GM12878 (cell line): ENCODE data around the gene ATG5. TPM values are rescaled to one million over a fixed set of nuclear protein-coding genes. Genes with fewer than 3 reads are reported as not detected.
"Not testable (repeated sequence)": the region's sequence is repeated elsewhere in the genome, so short reads cannot be mapped to it uniquely, and the experiment has no call there.

Source experiments
- ATAC-seq: fragments of 200-7000 bp; cut with Tn5 transposase; 3 replicates; pipeline ENCODE4 v1.9.1; 2020; ENCODE audit warnings: mild to moderate bottlenecking, moderate library complexity
- BruUV-seq: library from RNA; stranded (reverse); fragments of 400-500 nt; replicated peaks from 2 replicates; lab custom pipeline; 2021; lab: Mats Ljungman, UMichigan
- CTCF ChIA-PET: fragments of 300-600 bp; sonication (Branson Sonifier 250); formaldehyde crosslinking; extraction: SDS; loops from one replicate; lab custom pipeline; 2021; ENCODE audit warnings: inconsistent platforms; lab: Yijun Ruan, JAX
- POLR2A ChIA-PET: fragments of 350-600 bp; formaldehyde crosslinking; extraction: SDS; loops from one replicate; lab custom pipeline; 2021; ENCODE audit warnings: inconsistent platforms; lab: Charles Lee
- RAD21 ChIA-PET: fragments of 300-600 bp; sonication (Branson Sonifier 250); formaldehyde crosslinking; loops from one replicate; lab custom pipeline; 2023; ENCODE audit warnings: antibody characterized with exemption; ENCODE audit not compliant: unreplicated experiment; lab: Charles Lee
- SMC1A ChIA-PET: fragments of 300-600 bp; sonication (Branson Sonifier 250); formaldehyde crosslinking; loops from one replicate; lab custom pipeline; 2023; ENCODE audit not compliant: unreplicated experiment, uncharacterized antibody; lab: Charles Lee
- DNase-seq: peaks from one replicate; pipeline ENCODE4 v3.0.0-alpha.2; 2011; ENCODE audit warnings: low read depth, low spot score
- FAIRE-seq: peaks from 3 replicates; lab custom pipeline; 2011; peaks lifted over from hg19 to GRCh38; lab: Jason Lieb, UNC
- H2AFZ ChIP-seq: 2 replicates; pipeline ENCODE4 v1.6.0; 2011; ENCODE audit warnings: low read depth, low read length, control low read depth; ENCODE audit not compliant: control insufficient read depth
- H3K27ac ChIP-seq: 2 replicates; pipeline ENCODE4 v1.5.1; 2011; ENCODE audit warnings: control low read depth; ENCODE audit not compliant: control insufficient read depth, insufficient read depth
- H3K27me3 ChIP-seq, 2 experiments: replicated peaks in 1 of 2; 2 replicates each; pipeline versions ENCODE4 v1.6.0 to v1.6.1; 2011; ENCODE audit warnings: low read length in 1 of 2; ENCODE audit not compliant: control insufficient read depth in 2 of 2, insufficient read depth in 2 of 2
- H3K36me3 ChIP-seq, 2 experiments: 2 replicates each; pipeline ENCODE4 v1.5.1; 2011; ENCODE audit warnings: low read length in 1 of 2; ENCODE audit not compliant: control insufficient read depth in 2 of 2, insufficient read depth in 2 of 2
- H3K4me1 ChIP-seq: 2 replicates; pipeline ENCODE4 v1.6.1; 2011; ENCODE audit warnings: mild to moderate bottlenecking, low read length, moderate library complexity, mixed read lengths; ENCODE audit not compliant: control insufficient read depth, insufficient read depth
- H3K4me2 ChIP-seq: 2 replicates; pipeline ENCODE4 v1.6.0; 2011; ENCODE audit warnings: control low read depth; ENCODE audit not compliant: control insufficient read depth, insufficient read depth
- H3K4me3 ChIP-seq: fragments of 200-600 bp; sonication (generic); 2 replicates; pipeline ENCODE4 v1.5.1; 2016
- H3K79me2 ChIP-seq: 2 replicates; pipeline ENCODE4 v1.6.0; 2011; ENCODE audit warnings: low read length; ENCODE audit not compliant: control insufficient read depth, insufficient read depth
- H3K9ac ChIP-seq: 2 replicates; pipeline ENCODE4 v1.8.0; 2011; ENCODE audit warnings: low read length, control low read depth, mixed read lengths; ENCODE audit not compliant: control insufficient read depth, insufficient read depth
- H3K9me3 ChIP-seq: replicated peaks from 3 replicates; pipeline ENCODE4 v1.5.1; 2011; ENCODE audit warnings: mild to moderate bottlenecking, low read length; ENCODE audit not compliant: control insufficient read depth, insufficient read depth
- H4K20me1 ChIP-seq: 2 replicates; pipeline ENCODE4 v1.6.0; 2011; ENCODE audit not compliant: control insufficient read depth, insufficient read depth
- BCL11A ChIP-seq: IDR thresholded peaks from 2 replicates; pipeline ENCODE4 v1.6.1; 2011; ENCODE audit warnings: low read depth, low read length
- BHLHE40 ChIP-seq, 2 experiments: fragments of 450-650 bp in 1 of 2; IDR thresholded peaks; 2 replicates each; pipeline ENCODE4 v1.6.1; 2011 to 2017; ENCODE audit warnings: low read depth in 2 of 2, borderline replicate concordance in 1 of 2, improper control_type of control experiment in 1 of 2, low read length in 1 of 2, mild to moderate bottlenecking in 1 of 2
- CREM ChIP-seq: IDR thresholded peaks from 2 replicates; pipeline ENCODE4 v1.6.1; 2014; ENCODE audit warnings: antibody characterized with exemption, low read depth
- FOXM1 ChIP-seq: IDR thresholded peaks from 2 replicates; pipeline ENCODE4 v1.6.1; 2012; ENCODE audit warnings: low read depth, mild to moderate bottlenecking, inconsistent platforms, low read length, moderate library complexity
- GABPA ChIP-seq: IDR thresholded peaks from 2 replicates; pipeline ENCODE4 v1.6.1; 2014; ENCODE audit warnings: antibody characterized with exemption, low read depth, mild to moderate bottlenecking, inconsistent platforms
- POLR2A ChIP-seq: IDR thresholded peaks from 2 replicates; pipeline ENCODE4 v1.6.1; 2011; ENCODE audit warnings: low read depth, mild to moderate bottlenecking, low read length
- WGBS: methylation state at CpG from one replicate; pipeline ENCODE4 v1.1.6; 2016; ENCODE audit warnings: low lambda C conversion rate; ENCODE audit not compliant: insufficient replicate concordance, insufficient coverage; ENCODE audit errors: missing lambda C conversion rate; 5-methylcytosine and 5-hydroxymethylcytosine counted together
- in situ Hi-C: fragments of 300-500 bp; cut with MboI; formaldehyde crosslinking; loops from 9 replicates; pipeline ENCODE4 v1.14.3; 2018; ENCODE audit warnings: mixed read lengths
- intact Hi-C: fragments of 100-400 bp; cut with micrococcal nuclease; formaldehyde crosslinking; loops from one replicate; pipeline ENCODE4 v1.14.2; 2022; ENCODE audit not compliant: unreplicated experiment
- polyA plus RNA-seq, 11 experiments: library from polyadenylated mRNA; depleted of rRNA in 4 of 11; unstranded in 6 of 11; stranded (reverse) in 5 of 11; fragments of >200 nt; fragmentation: Nextera tagmentation in 4 of 11; fragmentation: Illumina TruSeq in 1 of 11; extraction: Ambion mirVana in 4 of 11; extraction: Trizol in 1 of 11; gene quantifications; 1 replicate in 1 of 11; 2 replicates in 10 of 11; pipeline versions ENCODE4 v1.2.1 to v1.2.3, GENCODE V29; 2011 to 2016; ENCODE audit warnings: inconsistent platforms in 2 of 11, missing spikeins in 2 of 11, low read depth in 1 of 11
- total RNA-seq, 4 experiments: library from RNA; depleted of rRNA in 3 of 4; stranded (reverse); fragments of >200 nt in 3 of 4; fragmentation: Illumina TruSeq in 1 of 4; extraction: Trizol in 1 of 4; gene quantifications; 2 replicates each; pipeline versions ENCODE4 v1.2.1 to v1.2.3, GENCODE V29; 2013 to 2021
- TF ChIP-seq, protein P1 (sequence below): fragments of 450-650 bp; IDR thresholded peaks from 2 replicates; pipeline ENCODE4 v1.6.1; 2016; ENCODE audit warnings: mild to moderate bottlenecking, moderate library complexity, borderline replicate concordance
- TF ChIP-seq, protein P2 (sequence below): IDR thresholded peaks from 2 replicates; pipeline ENCODE4 v1.6.1; 2011; ENCODE audit warnings: mild to moderate bottlenecking, low read depth, low read length, moderate library complexity; ENCODE audit not compliant: insufficient replicate concordance
- TF ChIP-seq, protein P3 (sequence below): fragments of 450-650 bp; IDR thresholded peaks from 2 replicates; pipeline ENCODE4 v1.6.1; 2014; ENCODE audit warnings: mild to moderate bottlenecking
- TF ChIP-seq, protein P4 (sequence below): IDR thresholded peaks from 2 replicates; pipeline ENCODE4 v1.6.1; 2011; ENCODE audit warnings: low read depth, mild to moderate bottlenecking, low read length, moderate library complexity, borderline replicate concordance; ENCODE audit errors: extremely low read depth

Gene ATG5
- total and polyA plus RNA-seq, 10 of the 15 experiments (the other 5 are each of a cell fraction or from before 2014, with no cell fraction given), result 12.9 to 51.8 (median 23.9) TPM

DNA sequence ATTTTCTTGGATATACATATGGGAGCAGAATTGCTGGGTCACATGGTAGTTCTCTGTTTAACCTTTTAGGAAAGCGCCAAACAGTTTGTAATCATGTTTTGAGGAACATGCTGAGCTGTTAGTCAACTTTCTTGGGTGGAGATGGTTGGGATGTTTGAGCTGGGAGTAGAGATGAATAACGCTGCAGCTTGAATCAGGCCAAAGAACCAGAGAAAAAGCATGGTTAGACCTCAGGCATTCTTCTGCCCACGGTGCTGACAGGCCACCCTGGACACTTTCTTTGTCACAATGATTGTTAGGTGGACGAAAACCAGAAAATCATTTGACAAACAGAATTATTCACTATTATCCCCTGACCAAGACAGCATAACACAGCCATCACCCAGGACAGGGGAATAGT lies 172.6 kb downstream of the ATG5 start (continued):
- TF ChIP-seq, protein P1, sequence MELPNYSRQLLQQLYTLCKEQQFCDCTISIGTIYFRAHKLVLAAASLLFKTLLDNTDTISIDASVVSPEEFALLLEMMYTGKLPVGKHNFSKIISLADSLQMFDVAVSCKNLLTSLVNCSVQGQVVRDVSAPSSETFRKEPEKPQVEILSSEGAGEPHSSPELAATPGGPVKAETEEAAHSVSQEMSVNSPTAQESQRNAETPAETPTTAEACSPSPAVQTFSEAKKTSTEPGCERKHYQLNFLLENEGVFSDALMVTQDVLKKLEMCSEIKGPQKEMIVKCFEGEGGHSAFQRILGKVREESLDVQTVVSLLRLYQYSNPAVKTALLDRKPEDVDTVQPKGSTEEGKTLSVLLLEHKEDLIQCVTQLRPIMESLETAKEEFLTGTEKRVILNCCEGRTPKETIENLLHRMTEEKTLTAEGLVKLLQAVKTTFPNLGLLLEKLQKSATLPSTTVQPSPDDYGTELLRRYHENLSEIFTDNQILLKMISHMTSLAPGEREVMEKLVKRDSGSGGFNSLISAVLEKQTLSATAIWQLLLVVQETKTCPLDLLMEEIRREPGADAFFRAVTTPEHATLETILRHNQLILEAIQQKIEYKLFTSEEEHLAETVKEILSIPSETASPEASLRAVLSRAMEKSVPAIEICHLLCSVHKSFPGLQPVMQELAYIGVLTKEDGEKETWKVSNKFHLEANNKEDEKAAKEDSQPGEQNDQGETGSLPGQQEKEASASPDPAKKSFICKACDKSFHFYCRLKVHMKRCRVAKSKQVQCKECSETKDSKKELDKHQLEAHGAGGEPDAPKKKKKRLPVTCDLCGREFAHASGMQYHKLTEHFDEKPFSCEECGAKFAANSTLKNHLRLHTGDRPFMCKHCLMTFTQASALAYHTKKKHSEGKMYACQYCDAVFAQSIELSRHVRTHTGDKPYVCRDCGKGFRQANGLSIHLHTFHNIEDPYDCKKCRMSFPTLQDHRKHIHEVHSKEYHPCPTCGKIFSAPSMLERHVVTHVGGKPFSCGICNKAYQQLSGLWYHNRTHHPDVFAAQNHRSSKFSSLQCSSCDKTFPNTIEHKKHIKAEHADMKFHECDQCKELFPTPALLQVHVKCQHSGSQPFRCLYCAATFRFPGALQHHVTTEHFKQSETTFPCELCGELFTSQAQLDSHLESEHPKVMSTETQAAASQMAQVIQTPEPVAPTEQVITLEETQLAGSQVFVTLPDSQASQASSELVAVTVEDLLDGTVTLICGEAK, result no peak
- TF ChIP-seq POLR2A (no peak), BCL11A (no peak), GABPA (no peak), BHLHE40 (IDR thresholded peaks at IDR 0.05; ENCODE audit: borderline replicate concordance in 1 of 2, low read depth in 2 of 2, low read length in 1 of 2) (no peak), CREM (no peak), FOXM1 (no peak)
- TF ChIP-seq, protein P2, sequence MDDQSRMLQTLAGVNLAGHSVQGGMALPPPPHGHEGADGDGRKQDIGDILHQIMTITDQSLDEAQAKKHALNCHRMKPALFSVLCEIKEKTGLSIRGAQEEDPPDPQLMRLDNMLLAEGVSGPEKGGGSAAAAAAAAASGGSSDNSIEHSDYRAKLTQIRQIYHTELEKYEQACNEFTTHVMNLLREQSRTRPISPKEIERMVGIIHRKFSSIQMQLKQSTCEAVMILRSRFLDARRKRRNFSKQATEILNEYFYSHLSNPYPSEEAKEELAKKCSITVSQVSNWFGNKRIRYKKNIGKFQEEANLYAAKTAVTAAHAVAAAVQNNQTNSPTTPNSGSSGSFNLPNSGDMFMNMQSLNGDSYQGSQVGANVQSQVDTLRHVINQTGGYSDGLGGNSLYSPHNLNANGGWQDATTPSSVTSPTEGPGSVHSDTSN, result no peak
- TF ChIP-seq, protein P3, sequence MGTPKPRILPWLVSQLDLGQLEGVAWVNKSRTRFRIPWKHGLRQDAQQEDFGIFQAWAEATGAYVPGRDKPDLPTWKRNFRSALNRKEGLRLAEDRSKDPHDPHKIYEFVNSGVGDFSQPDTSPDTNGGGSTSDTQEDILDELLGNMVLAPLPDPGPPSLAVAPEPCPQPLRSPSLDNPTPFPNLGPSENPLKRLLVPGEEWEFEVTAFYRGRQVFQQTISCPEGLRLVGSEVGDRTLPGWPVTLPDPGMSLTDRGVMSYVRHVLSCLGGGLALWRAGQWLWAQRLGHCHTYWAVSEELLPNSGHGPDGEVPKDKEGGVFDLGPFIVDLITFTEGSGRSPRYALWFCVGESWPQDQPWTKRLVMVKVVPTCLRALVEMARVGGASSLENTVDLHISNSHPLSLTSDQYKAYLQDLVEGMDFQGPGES, result no peak
- TF ChIP-seq, protein P4, sequence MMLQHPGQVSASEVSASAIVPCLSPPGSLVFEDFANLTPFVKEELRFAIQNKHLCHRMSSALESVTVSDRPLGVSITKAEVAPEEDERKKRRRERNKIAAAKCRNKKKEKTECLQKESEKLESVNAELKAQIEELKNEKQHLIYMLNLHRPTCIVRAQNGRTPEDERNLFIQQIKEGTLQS, result no peak

DNA sequence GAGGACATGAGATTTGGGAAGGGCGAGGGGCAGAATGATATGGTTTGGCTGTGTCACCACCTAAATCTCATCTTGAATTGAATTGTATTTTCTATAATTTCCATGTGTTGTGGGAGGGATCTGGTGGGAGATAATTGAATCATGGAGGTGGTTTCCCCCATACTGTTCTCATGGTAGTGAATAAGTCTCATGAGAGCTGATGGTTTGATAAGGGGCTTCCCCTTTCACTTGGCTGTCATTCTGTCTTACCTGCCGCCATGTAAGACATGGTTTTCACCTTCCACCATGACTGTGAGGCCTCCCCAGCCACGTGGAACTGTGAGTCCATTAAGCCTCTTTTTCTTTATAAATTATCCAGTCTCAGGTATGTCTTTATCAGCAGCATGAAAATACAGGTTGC lies 173.1 kb downstream of the ATG5 start:
- ChIA-PET SMC1A (interaction anchor here (18.2 kb wide), 1 partner anchor 12 kb away, joined by 217 read pairs; no protein-coding TSS in a partner anchor), CTCF (interaction anchor here (1.5 to 3.1 kb wide), 2 partner anchors 62 to 71 kb away, joined by 3 to 12 read pairs; no protein-coding TSS in a partner anchor), RAD21 (interaction anchor here (0.9 kb wide), 1 partner anchor 10 kb away, joined by 3 read pairs; no protein-coding TSS in a partner anchor)
- H3K4me2 ChIP-seq, H3K36me3 ChIP-seq, H3K4me3 ChIP-seq, H2AFZ ChIP-seq, H3K27ac ChIP-seq, H3K9me3 ChIP-seq, POLR2A ChIA-PET, H3K79me2 ChIP-seq, H3K27me3 ChIP-seq, in situ Hi-C loops, DNase-seq, H4K20me1 ChIP-seq, H3K4me1 ChIP-seq, ATAC-seq, BruUV-seq, intact Hi-C loops, H3K9ac ChIP-seq, FAIRE-seq: not testable (repeated sequence)
- 52% methylated on average over 3 of the region's 3 CpGs for WGBS
